GM21786 (cell line): Measurements from ENCODE around the gene PNPLA1.
"Not testable (repeated sequence)": the region's sequence is repeated elsewhere in the genome, so short reads cannot be mapped to it uniquely, and the experiment has no call there.

ENCODE experiments used
- ATAC-seq: cut with Tn5 transposase; IDR thresholded peaks from one replicate; pipeline ENCODE4 v1.9.1; 2021; ENCODE audit not compliant: unreplicated experiment

The PNPLA1 gene

GRCh38 chr6:36334832-36335459, 65.1 kb downstream of the PNPLA1 start:
- no peak for ATAC-seq

- ATAC-seq, result no peak
Observed at GRCh38 chr6:36335465-36336207, 65.8 kb downstream of the PNPLA1 start.

- no peak for ATAC-seq
Observed at GRCh38 chr6:36336208-36336710, 66.4 kb downstream of the PNPLA1 start.

- ATAC-seq, result no peak
Observed at GRCh38 chr6:36336779-36337241, 67.0 kb downstream of the PNPLA1 start, which contains the start of gene BNIP5. Gene BNIP5, minus strand, starts transcription at chr6:36336888. Its CDS starts 6,198 bp downstream, at chr6:36330690.

- no peak for ATAC-seq
Observed at GRCh38 chr6:36337814-36338213, 68.0 kb downstream of the PNPLA1 start.

- not testable (repeated sequence) for ATAC-seq
Observed at GRCh38 chr6:36338223-36338622, 68.4 kb downstream of the PNPLA1 start.

GRCh38 chr6:36339146-36339545, 69.3 kb downstream of the PNPLA1 start:
- no peak for ATAC-seq

- ATAC-seq, result no peak
Observed at GRCh38 chr6:36340306-36340617, 70.4 kb downstream of the PNPLA1 start.

- no peak for ATAC-seq
Observed at GRCh38 chr6:36340618-36341454, 71.0 kb downstream of the PNPLA1 start.

- ATAC-seq, result no peak
Observed at GRCh38 chr6:36343109-36343680, 73.3 kb downstream of the PNPLA1 start.

- ATAC-seq, result no peak
Observed at GRCh38 chr6:36345681-36346466, 76.0 kb downstream of the PNPLA1 start.

GRCh38 chr6:36346486-36347273, 76.8 kb downstream of the PNPLA1 start:
- no peak for ATAC-seq

GRCh38 chr6:36347621-36348020, 77.8 kb downstream of the PNPLA1 start:
- no peak for ATAC-seq

GRCh38 chr6:36349240-36349639, 79.4 kb downstream of the PNPLA1 start:
- no peak for ATAC-seq

- no peak for ATAC-seq
Observed at GRCh38 chr6:36350082-36350481, 80.2 kb downstream of the PNPLA1 start.

- ATAC-seq, result no peak
Observed at GRCh38 chr6:36350681-36351571, 81.1 kb downstream of the PNPLA1 start.

GRCh38 chr6:36352477-36353157, 82.8 kb downstream of the PNPLA1 start:
- no peak for ATAC-seq

GRCh38 chr6:36353411-36353915, 83.6 kb downstream of the PNPLA1 start:
- ATAC-seq, result no peak
